Natural killer cell (primary cell): ENCODE results near the gene RIC3. TPM values are rescaled to one million over a fixed set of nuclear protein-coding genes. Genes with fewer than 3 reads are reported as not detected.

Experiments
- ATAC-seq, 3 donors: fragments of 150-1000 bp in 2 of 3; fragments of 200-7000 bp in 1 of 3; cut with Tn5 transposase; 1 replicate in 1 of 3; 2 replicates in 2 of 3; pipeline ENCODE4 v1.10.0; 2021; ENCODE audit warnings: mild to moderate bottlenecking in 2 of 3, moderate library complexity in 2 of 3
- DNase-seq, 2 donors: peaks; one replicate each; pipeline versions ENCODE4 v3.0.0 to v3.0.0-alpha.2; 2013 to 2021; ENCODE audit warnings: mixed read lengths in 1 of 2
- H3K27ac ChIP-seq: one replicate; pipeline ENCODE4 v1.5.1; 2013; ENCODE audit warnings: mild to moderate bottlenecking, low read length
- H3K27me3 ChIP-seq: one replicate; pipeline ENCODE4 v1.6.1; 2013; ENCODE audit warnings: low read length; ENCODE audit not compliant: control insufficient read depth, insufficient read depth
- H3K36me3 ChIP-seq: one replicate; pipeline ENCODE4 v1.6.1; 2013; ENCODE audit warnings: low read length; ENCODE audit not compliant: control insufficient read depth, insufficient read depth
- H3K4me1 ChIP-seq: one replicate; pipeline ENCODE4 v1.6.1; 2013; ENCODE audit warnings: low read length; ENCODE audit not compliant: control insufficient read depth, insufficient read depth
- H3K4me3 ChIP-seq: one replicate; pipeline ENCODE4 v1.5.1; 2013; ENCODE audit warnings: low read length
- H3K9me3 ChIP-seq: one replicate; pipeline ENCODE4 v1.6.1; 2013; ENCODE audit warnings: low read length; ENCODE audit not compliant: control insufficient read depth, insufficient read depth
- H3K27ac Mint-ChIP-seq, 2 donors: one replicate each; pipeline ENCODE4 v1.8.0; 2022; ENCODE audit warnings: mild to moderate bottlenecking in 2 of 2, mixed read lengths in 2 of 2, moderate library complexity in 1 of 2
- H3K27me3 Mint-ChIP-seq, 2 donors: one replicate each; pipeline ENCODE4 v1.8.0; 2022; ENCODE audit warnings: low read depth in 2 of 2, mixed read lengths in 2 of 2
- H3K36me3 Mint-ChIP-seq: one replicate; pipeline ENCODE4 v1.8.0; 2022; ENCODE audit warnings: mixed read lengths
- H3K4me1 Mint-ChIP-seq, 2 donors: one replicate each; pipeline ENCODE4 v1.8.0; 2022; ENCODE audit warnings: mixed read lengths in 2 of 2
- H3K4me3 Mint-ChIP-seq: one replicate; pipeline ENCODE4 v1.8.0; 2022; ENCODE audit warnings: mild to moderate bottlenecking, moderate library complexity, mixed read lengths
- H3K9me3 Mint-ChIP-seq, 2 donors: one replicate each; pipeline ENCODE4 v1.8.0; 2022; ENCODE audit warnings: mixed read lengths in 2 of 2
- CTCF ChIP-seq: fragments of 200-600 bp; IDR thresholded peaks from one replicate; pipeline ENCODE4 v1.8.0; 2022; ENCODE audit warnings: antibody characterized with exemption
- WGBS: methylation state at CpG from one replicate; pipeline ENCODE4 v1.1.7; 2013; ENCODE audit warnings: missing lambda C conversion rate; ENCODE audit not compliant: insufficient coverage; 5-methylcytosine and 5-hydroxymethylcytosine counted together
- intact Hi-C: fragments of 100-400 bp; cut with micrococcal nuclease; formaldehyde crosslinking; loops from one replicate; pipeline ENCODE4 v1.14.2; 2022
- total RNA-seq, 4 donors: library from RNA; stranded (reverse); fragments of 120-200 nt in 1 of 4; gene quantifications; one replicate each; pipeline versions ENCODE4 v1.2.3 to v1.2.4, GENCODE V29; 2013 to 2022

Gene RIC3
- total RNA-seq, 3 donors from 2014 or later (not counting 1 experiment from before 2014, with no cell fraction given) = 3.5 to 4.7 (median 3.6) TPM

DNA sequence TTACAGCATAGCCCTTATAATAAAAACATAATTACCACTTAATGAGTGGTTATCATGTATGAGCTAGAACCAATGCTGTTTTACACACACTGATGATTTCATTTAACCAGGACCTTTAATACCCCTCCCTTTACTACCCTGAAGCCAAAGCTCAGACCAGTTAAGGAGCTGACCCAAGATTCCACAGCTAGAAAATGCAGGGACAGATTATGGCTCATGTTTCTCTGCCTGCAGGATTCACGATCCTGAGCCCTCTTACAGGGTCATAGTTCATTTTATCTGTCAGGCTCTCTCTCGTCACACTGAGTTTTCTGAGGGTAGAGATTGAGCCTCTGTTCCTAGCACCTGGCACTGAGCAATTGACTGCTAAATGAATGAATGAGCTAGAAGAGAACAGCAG is 60.4 kb downstream of the RIC3 start:
- ATAC-seq (no peak), DNase-seq (no peak)
- peaks cover 3% of the 10 kb centered on the region for H3K9me3 ChIP-seq
- H3K4me3 Mint-ChIP-seq = no peak overlapping the region
- 81% methylated on average over 2 of the region's 2 CpGs for WGBS
- no peak overlapping the region for H3K27ac Mint-ChIP-seq
- no peaks in the 10 kb centered on the region for H3K4me1 Mint-ChIP-seq
- no peaks in the 10 kb centered on the region for H3K9me3 Mint-ChIP-seq
- no peak overlapping the region for H3K27ac ChIP-seq
- H3K36me3 Mint-ChIP-seq = no peaks in the 10 kb centered on the region
- H3K27me3 Mint-ChIP-seq = no peaks in the 10 kb centered on the region
- intact Hi-C loops = no loop called here
- no peak for TF ChIP-seq CTCF
- H3K4me3 ChIP-seq = no peak overlapping the region
- no peaks in the 10 kb centered on the region for H3K27me3 ChIP-seq
- H3K36me3 ChIP-seq = no peaks in the 10 kb centered on the region
- no peaks in the 10 kb centered on the region for H3K4me1 ChIP-seq

- H3K27me3 Mint-ChIP-seq = no peaks in the 10 kb centered on the region
- 100% methylated on average over 4 of the region's 5 CpGs for WGBS
- intact Hi-C loops = no loop called here
- H3K4me3 Mint-ChIP-seq = no peak overlapping the region
- Histone ChIP-seq H3K36me3 (no peaks in the 10 kb centered on the region), H3K27me3 (no peaks in the 10 kb centered on the region), H3K4me3 (no peak overlapping the region), H3K9me3 (no peaks in the 10 kb centered on the region), H3K4me1 (no peaks in the 10 kb centered on the region), H3K27ac (no peak overlapping the region)
- DNase-seq (no peak), ATAC-seq (no peak)
- TF ChIP-seq CTCF = no peak
- H3K9me3 Mint-ChIP-seq = no peaks in the 10 kb centered on the region
- H3K36me3 Mint-ChIP-seq = no peaks in the 10 kb centered on the region
- H3K27ac Mint-ChIP-seq = no peak overlapping the region
- H3K4me1 Mint-ChIP-seq = no peaks in the 10 kb centered on the region
These were observed 61.2 kb downstream of the RIC3 start for GRCh38 chr11:8107642-8108041.

DNA sequence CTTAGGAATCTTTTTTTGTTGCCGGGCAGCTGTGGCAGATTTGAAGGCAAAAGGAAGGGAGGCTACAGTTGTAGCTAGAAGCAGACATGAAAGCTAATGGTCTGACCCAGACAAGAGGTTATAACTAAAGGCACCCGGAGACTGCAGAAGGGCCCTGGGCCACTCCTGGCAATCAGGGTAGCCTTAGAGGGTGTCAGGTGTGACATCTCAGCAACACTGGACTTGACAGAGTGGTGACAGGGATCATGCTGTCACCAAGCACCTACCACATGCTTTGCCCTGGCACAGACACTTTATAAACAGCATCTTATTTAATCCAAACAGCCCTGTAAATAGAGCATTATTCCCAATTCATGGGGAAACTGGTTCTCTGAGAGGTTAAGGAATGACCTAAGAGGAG is 62.1 kb downstream of the RIC3 start:
- Mint-ChIP-seq H3K9me3 (no peaks in the 10 kb centered on the region), H3K36me3 (no peaks in the 10 kb centered on the region), H3K27ac (no peak overlapping the region), H3K27me3 (no peaks in the 10 kb centered on the region), H3K4me3 (no peak overlapping the region), H3K4me1 (no peaks in the 10 kb centered on the region)
- no peaks in the 10 kb centered on the region for H3K9me3 ChIP-seq
- intact Hi-C loops = no loop called here
- H3K4me3 ChIP-seq = no peak overlapping the region
- DNase-seq (no peak), ATAC-seq (no peak)
- 82% methylated on average over 2 of the region's 2 CpGs for WGBS
- no peak for TF ChIP-seq CTCF
- H3K27me3 ChIP-seq = no peaks in the 10 kb centered on the region
- no peak overlapping the region for H3K27ac ChIP-seq
- no peaks in the 10 kb centered on the region for H3K4me1 ChIP-seq
- no peaks in the 10 kb centered on the region for H3K36me3 ChIP-seq

GRCh38 chr11:8105666-8106065 is 63.2 kb downstream of the RIC3 start:
- H3K4me1 Mint-ChIP-seq = no peaks in the 10 kb centered on the region
- H3K27ac Mint-ChIP-seq = no peak overlapping the region
- H3K27me3 Mint-ChIP-seq = no peaks in the 10 kb centered on the region
- intact Hi-C loops = no loop called here
- no peak for TF ChIP-seq CTCF
- H3K4me1 ChIP-seq = no peaks in the 10 kb centered on the region
- no peaks in the 10 kb centered on the region for H3K9me3 Mint-ChIP-seq
- H3K27ac ChIP-seq = no peak overlapping the region
- no peaks in the 10 kb centered on the region for H3K36me3 Mint-ChIP-seq
- no peaks in the 10 kb centered on the region for H3K36me3 ChIP-seq
- WGBS = 90% methylated on average over 3 of the region's 3 CpGs
- H3K27me3 ChIP-seq = no peaks in the 10 kb centered on the region
- no peak overlapping the region for H3K4me3 ChIP-seq
- DNase-seq = no peak
- H3K4me3 Mint-ChIP-seq = no peak overlapping the region
- no peak for ATAC-seq
- H3K9me3 ChIP-seq = no peaks in the 10 kb centered on the region
